Smooth muscle cell of the brain vasculature (primary cell): Measurements from ENCODE around the gene EED.
"Not testable (repeated sequence)": the region's sequence is repeated elsewhere in the genome, so short reads cannot be mapped to it uniquely, and the experiment has no call there.

ENCODE experiments used
- DNase-seq: peaks from one replicate; pipeline ENCODE4 v3.0.0-alpha.2; 2012; ENCODE audit warnings: low read depth, low spot score

Gene EED

GRCh38 chr11:86218125-86219084 lies 26.1 kb upstream of the EED start:
- peak; percentile 55 for DNase-seq

DNA sequence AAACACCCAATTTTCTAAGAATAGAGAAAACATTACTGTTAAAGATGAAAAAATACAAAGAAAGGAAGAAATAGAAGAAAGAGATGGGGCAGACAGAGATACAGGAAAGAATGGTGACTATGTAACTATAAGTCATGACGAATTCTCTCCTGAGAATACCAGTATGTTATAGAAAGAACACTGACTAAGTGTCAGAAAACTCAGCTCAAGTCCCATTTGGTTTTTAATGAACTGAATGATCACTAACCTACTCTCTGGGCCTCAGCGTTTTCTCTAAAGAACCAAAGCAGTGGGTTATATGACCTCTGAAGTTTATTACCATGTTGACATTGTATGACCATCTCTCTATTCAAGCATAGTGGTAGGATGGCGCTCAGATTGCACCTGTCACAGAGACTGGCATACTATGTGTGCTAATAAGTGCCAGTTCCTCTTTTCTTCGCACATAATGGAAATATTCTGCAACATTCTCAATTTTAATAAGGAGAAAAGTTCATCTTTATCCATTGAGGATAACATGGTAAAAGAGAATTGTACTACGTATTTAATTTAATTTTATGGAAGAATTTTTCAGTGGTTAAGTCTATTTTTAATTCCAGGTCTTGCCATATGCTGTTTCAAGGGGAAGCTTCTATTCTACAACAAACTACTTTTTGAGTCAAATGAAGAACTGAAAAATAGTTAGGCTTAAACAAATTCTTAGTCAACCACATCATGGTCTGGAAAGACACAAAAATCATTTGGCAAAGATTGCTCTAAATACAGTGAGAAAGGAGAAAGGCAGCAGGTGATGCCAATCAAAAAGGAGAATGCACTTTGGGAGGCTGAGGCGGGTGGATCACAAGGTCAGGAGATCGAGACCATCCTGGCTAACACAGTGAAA lies 25.0 kb upstream of the EED start:
- DNase-seq = no peak

DNA sequence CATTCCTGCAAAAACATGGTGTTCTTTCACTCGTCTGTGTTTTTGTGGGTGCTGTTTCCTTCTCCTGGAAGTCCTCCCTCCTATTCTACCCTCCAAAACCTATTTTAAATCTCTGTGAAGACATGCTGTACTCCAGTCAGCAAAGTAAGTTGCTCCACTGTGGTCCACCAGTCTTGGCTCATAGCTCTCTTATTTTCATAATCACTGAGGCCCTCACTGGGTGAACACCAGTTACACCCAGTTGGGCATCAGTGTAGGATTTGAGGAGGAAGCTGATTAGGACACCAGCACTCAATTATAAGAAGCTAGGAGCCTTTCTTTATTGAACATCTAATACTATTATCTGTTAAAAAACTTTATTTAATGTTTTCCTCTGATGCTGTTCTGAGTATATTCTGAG lies 23.9 kb upstream of the EED start:
- no peak for DNase-seq

DNA sequence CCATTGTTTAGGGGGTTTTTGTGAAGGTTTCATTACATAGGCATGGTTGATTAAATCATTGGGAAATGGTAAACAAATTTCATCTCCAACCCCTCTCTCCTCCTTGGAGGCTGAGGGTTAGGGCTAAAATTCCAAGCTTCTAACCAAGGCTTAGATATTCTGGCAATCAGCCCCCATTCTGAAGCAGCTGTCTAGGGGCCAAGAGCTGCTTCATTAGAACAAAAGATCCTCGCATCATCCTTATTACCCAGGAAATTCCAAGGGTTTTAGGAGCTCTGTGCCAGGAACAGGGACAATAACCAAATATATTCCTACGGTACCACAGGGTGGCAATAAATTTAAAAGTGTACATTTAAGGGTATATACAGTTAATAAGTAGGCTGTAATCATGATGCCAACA lies 22.5 kb upstream of the EED start:
- DNase-seq = no peak

DNA sequence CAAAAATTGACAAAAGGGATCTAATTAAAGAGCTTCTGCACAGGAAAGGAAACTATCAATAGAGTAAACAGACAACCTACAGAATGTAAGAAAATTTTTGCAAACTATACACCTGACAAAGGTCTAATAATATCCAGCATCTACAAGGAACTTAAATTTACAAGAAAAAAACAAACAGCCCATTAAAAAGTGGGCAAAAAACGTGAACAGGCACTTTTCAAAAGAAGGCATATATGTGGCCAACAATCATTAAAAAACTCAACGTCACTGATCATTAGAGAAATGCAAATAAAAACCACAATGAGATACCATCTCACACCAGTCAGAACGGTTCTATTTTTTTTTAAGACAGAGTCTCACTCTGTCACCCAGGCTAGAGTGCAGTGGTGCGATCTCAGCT lies 20.0 kb upstream of the EED start:
- DNase-seq = not testable (repeated sequence)

GRCh38 chr11:86225344-86225743 lies 19.2 kb upstream of the EED start:
- not testable (repeated sequence) for DNase-seq

DNA sequence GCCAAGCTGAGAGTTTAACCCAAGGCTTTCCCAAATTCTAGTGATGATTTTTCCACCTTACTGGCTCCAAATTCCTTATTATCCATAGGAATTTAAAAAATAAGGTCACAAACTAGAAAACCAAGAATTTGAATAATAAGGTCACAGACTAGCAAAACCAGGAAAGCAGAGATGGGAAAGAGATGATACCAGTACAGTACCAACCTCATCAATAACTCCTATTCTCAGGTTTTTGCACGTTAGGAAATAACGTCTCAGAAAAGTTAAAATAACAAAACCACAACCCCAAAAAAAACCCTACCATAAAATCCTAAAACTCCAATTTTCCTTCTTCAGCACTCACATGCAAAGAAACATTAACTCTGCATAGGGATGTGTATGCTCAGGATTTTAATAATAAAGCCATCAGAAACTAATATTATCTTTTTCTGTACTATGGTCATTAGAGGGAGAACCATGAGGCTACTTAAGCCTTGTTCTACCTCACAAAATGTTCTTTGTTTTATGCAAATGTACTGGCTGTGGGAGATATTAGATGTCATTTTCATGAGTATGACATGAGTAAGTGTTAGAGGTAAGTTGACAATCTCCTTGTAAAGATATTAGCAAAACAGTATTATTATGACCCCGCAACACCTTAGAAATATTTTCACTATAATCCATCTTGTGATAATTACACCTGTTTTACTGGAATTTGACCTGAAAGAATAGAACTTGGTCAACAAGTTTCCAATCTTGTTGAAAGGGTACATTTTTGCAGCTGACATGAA lies 16.1 kb upstream of the EED start:
- no peak for DNase-seq

- DNase-seq = not testable (repeated sequence)
Observed at GRCh38 chr11:86229039-86229330, 15.6 kb upstream of the EED start.

DNA sequence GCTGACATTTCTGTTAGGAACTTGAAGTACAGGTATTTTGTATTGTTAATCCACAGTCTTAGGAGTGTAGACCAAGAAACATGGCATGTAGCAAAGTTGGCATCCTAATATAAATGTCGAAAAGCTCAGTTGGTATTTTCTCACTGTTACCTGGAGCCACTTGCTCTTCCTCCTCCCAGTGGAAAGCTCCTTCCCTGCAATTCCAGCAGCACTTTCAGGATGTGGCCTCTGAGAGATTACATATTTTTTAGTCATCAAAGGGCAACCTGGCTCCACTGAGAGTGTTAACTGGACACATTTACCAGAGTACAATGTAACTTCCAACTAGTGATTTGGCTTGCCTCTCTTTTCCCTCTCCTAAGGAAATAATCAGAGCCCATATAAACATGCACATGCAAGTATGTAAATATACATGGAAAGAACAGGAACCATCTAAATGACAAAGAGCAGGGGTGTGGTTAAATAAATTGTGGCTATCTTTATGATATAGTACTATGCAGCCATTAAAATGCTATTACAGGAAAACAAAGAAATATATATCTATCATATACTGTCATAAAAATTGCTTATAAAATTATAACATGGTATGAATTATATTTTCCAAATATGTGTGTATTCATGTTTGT lies 14.3 kb upstream of the EED start:
- no peak for DNase-seq

GRCh38 chr11:86230921-86231434 lies 13.6 kb upstream of the EED start:
- DNase-seq = no peak

DNA sequence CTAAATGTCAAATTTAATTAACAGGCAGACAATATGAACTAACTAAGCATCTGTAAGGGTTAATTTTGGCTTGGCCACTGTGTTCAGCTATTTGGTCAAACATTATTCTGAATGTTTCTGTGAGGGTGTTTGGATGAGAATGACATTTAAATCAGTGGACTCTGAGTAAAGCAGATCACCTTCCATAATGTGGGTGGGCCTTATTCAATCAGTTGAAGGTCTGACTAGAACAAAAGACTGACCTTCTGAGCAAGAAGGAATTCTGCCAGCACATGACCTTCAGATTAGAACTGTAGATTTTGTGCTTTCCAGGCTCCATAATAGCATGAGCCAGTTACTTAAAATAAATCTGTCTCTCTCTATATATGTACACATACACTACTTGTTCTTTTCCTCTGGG lies 12.0 kb upstream of the EED start:
- no peak for DNase-seq

DNA sequence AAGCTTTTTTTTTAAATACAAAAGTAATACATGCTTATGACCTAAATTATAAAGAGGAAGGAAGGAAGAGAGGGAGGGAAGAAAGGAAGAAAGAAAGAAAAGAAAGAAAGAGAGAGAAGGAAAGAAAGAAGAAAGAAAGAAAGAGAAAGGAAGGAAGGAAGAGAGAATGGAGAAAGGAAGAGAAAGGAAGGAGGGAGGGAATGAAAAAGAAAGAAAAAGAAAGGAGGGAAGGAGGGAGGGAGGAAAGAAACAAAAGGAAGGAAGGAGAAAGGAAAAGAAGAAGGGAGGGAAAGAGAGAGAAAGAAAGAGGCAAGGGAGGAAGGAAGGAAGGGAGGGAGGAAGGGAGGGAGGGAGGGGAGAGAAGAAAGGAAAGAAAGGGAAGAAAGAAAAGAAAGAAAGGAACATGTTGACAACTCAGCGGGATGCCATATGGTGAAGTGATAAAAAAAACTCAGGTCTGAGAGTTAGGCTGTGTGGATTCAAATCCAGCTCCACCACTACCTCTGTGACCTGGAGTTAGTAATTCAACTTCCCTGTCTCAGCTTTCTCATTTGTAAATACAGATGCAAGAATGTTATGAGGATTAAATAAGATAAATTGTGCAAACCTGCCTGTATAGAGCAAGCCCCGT lies 9.6 kb upstream of the EED start:
- DNase-seq = no peak

DNA sequence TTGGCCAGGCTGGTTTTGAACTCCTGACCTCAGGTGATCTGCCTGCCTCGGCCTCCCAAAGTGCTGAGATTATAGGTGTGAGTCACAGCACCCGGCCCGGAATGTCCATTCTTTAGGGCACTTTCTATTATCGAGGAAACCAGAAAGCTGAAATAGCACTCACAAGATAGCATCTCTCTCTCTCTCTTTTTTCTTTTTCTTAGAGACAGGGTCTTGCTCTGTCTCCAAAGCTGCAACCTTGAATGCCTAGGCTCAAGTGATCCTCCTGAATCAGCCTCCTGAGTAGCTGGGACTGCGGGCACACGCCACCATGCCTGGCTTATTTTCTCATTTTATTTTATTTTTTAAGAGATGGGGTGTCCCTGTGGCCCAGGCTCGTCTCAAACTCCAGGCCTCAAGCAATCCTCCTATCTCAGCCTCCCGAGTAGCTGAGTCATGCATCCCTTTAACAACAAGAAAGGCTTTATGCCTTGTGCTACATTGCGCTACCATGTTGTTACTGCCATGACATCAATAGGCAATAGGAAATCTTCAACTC lies 7.2 kb upstream of the EED start:
- DNase-seq = no peak

GRCh38 chr11:86240164-86240563 lies 4.4 kb upstream of the EED start:
- DNase-seq = no peak

- no peak for DNase-seq
Observed at GRCh38 chr11:86241956-86242535, 2.5 kb upstream of the EED start.

DNA sequence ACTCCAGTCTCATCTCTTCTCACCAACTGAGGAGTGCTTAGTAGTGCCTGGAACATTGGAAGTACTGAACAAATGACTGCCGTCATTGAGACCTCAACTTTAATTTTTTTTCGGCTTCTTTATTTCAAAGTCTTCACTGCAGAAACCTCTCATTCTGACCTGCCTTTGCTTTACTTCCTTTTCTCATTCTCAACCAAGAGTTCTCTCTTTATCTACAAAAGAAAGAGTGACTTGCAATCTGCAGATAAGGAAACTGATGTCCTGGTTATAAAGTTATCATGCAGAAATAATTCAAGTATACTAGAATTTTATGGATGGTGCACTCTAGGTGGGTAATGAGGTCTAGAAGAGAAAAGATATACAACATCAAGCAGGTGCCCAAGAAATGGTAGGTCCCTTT lies 1.2 kb upstream of the EED start:
- DNase-seq = no peak

DNA sequence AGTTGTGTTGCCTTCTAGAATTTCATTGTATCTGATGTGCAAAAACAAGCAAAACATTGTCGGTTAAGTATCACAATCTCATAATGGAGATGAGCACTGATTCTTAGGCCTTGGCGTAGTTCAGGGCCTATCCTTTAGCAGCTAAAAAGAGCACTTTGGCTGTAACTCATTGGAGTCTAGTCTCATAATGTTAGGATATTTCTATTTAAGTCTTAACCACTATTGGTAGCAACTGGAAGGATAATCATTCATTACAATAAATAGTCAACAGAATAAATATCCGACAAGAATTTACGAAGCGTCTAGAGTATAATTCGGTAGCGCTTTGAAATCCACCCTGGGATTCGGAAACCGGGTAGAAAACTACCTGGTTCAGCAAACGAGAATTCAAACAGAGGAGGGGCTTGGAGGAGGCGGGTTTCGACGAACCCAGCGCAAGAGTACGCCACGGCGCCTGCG lies 461 bp upstream of the EED start:
- DNase-seq = no peak

- DNase-seq = no peak
Observed at GRCh38 chr11:86245369-86246292, 1.1 kb downstream of the EED start.

- DNase-seq = no peak
Observed at GRCh38 chr11:86246293-86246675, 1.7 kb downstream of the EED start.
